Stimulated activated CD4-positive, alpha-beta T cell treated with anti-CD3 and anti-CD28 coated beads, Interleukin-15, amount 100 ng/mL, for 48 hours (primary cell): Measurements from ENCODE around the gene CDKN2AIP.

Source experiments
- DNase-seq, 2 donors: peaks; one replicate each; pipeline ENCODE4 v3.0.0-alpha.2; 2020; ENCODE audit warnings: low read depth in 2 of 2

CDKN2AIP gene, protein sequence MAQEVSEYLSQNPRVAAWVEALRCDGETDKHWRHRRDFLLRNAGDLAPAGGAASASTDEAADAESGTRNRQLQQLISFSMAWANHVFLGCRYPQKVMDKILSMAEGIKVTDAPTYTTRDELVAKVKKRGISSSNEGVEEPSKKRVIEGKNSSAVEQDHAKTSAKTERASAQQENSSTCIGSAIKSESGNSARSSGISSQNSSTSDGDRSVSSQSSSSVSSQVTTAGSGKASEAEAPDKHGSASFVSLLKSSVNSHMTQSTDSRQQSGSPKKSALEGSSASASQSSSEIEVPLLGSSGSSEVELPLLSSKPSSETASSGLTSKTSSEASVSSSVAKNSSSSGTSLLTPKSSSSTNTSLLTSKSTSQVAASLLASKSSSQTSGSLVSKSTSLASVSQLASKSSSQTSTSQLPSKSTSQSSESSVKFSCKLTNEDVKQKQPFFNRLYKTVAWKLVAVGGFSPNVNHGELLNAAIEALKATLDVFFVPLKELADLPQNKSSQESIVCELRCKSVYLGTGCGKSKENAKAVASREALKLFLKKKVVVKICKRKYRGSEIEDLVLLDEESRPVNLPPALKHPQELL

DNA sequence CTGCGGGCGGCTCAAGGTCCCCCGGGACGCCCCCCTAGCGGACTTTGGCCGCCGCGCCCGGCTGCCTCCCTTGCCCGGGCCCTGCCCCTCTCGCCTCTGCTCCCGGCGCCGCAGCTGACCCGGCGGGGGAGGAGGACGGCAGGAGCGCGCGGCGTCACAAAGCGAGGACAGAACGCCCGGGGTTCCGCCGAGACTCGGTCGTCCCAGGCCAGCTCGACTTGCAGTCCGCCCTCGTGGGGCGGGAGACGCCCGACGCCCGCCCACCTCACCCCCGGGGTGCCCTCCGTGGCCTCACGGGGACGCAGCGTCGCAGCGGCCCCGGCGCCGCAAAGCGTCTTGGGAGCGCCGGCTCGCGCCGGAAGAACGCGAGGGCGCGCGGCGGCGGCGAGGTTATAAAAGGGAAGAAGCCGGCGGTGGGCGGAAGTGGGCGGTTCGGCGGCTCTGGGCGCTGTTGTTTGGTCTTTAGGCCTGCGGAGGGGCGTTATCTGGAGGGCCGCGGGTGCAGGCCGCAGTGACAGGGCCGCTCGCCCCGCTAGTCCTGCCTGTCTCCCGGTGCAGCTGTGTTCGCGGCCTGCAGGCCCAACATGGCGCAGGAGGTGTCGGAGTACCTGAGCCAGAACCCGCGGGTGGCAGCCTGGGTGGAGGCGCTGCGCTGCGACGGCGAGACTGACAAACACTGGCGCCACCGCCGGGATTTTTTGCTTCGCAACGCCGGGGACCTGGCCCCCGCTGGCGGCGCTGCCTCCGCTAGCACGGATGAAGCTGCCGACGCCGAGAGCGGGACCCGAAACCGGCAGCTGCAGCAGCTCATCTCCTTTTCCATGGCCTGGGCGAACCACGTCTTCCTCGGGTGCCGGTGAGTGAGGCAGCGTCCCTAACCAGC lies at the start of gene CDKN2AIP:
Gene CDKN2AIP (plus strand): TSS at position 423 of the 883 bp plus-strand sequence. CDS start 162 bp downstream, at position 585.
- DNase-seq, result peak; percentile 86 to 88

DNA sequence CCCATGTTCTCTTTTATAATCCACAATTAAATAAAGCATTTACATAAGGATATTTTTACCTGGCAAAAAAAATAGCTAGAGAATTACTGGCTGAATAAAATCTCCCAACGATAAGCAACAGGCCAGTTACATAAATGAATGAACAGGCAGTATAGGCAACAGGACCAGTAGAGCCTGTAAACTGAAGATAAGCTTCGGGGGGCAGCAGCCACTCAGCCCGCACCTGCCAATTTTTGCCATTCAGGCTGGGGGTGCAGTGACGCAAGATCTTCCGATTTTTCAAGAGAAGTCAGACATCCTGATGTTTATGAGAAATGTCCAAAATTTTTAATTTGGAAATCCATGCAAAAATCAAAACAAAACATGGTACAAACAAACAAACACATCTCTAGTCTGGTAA lies 49.0 kb upstream of the CDKN2AIP start:
- no peak for DNase-seq

DNA sequence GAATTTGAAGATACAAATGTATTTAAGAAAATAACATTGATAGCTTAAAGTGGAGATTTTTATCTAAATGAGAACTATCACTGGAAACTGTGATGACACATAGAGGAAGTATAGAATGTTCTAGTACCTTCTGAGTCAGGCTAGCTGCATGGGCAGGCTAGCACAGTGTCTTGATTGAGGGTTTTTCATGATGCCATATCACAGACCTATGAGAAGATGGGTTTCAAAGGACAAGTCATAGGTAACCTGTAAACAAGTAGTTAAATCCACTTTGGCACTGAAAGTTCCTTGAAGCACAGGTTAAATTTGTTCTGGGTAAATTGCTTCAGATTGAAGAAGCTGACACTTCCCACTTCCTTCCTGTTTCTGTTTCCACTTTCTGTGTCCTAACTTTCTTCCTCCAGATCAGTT lies 48.2 kb upstream of the CDKN2AIP start:
- no peak for DNase-seq

DNA sequence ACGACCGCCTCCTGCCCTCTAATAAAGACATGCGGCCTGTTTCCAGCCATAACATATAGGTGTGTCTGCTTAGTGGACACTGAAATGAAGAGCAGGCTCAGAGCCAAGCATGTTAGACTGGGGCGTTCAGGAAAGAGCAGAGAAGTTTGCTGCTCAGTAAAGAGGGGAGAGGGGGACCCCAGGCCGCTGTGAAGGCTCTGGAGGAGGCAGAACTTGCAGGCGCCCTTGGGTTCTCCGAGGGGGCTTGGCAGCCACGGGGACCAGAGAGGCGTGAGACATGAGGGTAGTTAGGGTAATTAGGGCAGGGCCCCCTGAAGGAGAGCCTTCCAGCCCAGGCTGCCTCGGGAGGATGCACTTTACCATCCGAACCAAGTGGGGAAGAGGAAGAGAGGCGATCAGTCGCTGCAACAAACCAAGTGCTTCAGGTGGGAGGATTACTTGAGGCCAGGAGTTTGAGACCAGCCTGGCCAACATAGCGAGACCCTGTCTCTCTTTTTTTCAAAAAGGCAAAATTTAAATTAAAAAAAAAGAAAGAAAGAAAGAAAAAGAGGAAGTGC lies 46.6 kb upstream of the CDKN2AIP start:
- DNase-seq, result no peak

DNA sequence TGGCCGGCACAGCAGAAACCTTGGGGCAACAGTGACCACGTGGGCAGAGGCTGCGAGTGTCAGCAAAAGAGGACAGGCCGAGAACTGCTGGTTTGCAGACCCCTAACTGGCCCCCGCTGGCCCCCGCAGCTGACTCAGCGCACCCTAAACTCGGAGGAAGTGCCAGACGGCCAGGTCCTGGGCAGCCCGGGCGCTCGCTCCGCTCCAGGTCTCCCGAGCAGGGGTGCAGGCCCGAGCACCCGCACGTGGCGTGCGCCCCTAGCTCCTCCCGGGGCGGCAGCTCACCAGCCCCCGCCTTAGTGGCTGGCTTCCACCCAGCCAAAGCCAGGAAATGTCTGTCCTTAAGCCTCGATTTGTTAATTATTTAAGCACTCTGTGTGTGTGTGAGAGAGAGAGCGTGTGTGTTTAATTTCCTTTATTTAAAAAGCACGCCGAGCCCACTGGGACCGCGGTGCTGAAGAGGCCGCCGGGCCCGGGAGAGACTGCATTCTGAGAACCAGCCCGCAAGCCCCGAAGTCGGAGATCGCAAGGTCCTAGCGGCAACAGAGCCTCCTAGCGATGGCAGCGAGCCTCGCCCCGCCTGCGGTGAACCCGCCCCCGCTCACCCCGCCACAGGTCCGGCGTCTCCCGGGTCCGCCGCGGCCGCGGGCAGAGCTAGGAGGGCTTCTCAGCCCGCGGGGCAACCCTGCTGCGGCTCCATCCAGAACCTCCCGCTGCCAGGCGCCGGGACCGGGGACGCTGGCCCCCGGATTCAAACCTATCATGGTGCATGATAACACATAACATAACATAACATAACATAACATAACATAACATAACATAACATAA lies 45.9 kb upstream of the CDKN2AIP start:
- DNase-seq, result peak; percentile 40 to 56

DNA sequence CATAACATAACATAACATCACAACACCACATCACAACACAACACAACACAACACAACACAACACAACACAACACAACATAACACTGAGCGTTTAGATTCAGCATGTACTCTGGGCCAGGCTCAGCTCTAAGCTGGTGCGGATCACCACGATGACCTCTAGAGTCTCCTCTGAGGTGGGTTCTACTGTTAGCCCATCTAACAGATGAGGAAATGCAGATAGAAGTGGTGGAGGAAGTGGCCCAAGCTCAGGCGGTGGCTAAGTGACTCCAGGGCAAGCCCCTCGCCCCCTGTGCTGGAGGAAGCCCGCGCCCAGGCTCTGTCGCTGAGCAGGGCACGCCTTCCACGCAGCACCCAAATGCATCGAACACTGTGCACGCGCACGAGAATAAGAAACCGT lies 45.3 kb upstream of the CDKN2AIP start:
- DNase-seq, result no peak

DNA sequence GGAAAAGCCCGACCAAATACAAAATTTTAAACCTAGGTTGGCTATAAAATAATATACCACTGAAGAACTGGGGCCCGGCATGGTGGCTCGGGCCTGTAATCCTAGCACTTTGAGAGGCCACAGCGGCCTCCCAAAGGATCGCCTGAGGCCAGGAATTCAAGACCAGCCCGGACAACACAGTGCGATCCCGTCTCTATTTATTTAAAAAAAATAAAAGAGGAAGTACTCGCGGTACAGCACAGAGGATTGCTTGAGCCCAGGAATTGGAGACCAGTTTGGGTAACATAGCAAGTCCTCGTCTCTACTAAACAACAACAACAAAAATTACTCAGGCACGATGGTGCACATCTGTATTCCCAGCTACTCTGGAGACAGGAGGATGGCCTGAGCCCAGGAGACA lies 44.8 kb upstream of the CDKN2AIP start:
- DNase-seq, result no peak

DNA sequence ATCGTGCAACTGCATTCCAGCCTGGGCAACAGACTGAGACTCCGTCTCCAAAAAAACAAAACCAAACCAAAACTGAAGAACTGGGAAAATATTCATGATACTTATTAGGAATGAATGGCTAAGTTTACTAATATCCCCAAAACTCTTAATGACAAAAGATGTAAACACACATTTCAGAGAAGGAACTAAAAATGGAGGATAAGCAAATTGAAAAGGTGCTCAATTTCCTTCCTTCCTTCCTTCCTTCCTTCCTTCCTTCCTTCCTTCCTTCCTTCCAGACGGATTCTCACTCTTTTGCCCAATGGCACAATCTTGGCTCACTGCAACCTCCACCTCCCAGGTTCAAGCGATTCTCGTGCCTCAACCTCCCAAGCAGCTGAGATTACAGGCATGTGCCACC lies 44.4 kb upstream of the CDKN2AIP start:
- DNase-seq, result no peak

DNA sequence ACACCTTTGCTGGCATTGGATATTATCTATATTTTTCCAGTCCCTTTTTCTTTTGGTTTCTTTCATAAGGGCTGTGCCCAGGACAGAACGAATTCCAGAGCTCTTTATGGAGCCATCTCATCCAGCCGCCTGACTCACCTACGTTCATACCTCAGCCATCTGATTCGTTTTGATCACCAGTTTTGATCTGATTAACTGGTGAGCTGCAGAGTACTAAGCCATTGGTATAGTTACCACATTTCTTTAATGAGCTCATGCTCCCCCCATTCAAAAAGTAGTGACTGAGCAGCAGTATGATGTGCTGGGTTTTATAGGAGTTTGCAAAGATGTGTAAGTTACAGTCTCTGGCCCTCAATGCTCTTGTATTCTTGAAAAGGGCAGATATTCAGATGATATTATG lies 43.0 kb upstream of the CDKN2AIP start:
- no peak for DNase-seq

DNA sequence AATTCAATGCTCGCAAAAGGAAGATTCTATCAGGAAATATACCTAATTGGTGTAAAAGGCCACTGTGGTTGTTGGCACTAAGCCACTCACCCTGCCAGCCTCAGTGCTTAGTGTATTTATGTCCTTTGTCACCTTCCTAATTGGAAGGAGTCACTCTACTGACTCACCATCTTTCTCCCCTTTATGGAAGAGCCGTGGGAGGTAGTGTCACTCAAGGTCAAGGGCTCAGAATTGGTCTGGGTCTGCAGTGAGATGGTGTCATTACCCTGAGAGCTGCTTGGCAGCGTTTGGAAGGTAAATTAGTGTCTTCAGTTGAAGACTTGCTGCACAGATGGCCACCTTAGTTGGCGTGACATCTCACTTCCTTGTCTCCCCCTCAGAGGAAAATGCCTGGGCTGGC lies 41.7 kb upstream of the CDKN2AIP start:
- DNase-seq, result no peak

DNA sequence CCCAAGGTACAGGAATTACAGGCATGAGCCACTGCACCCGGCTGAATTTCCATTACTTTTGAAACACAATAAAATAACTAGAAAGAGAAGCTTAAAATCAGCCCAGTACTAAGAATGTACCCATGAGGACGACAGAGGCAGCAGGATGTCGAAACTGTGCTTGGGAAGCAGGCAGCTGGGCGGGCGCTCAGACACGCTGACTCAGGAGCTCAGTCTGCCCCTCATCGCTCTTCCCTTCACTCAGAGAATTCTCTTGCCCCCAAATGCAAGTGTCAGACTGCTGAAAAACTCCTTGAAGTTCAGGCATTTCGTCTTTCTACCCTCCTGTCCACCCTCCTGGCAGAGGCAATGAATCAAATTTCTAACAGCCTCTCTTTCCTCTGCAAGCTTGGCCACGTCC lies 41.0 kb upstream of the CDKN2AIP start:
- DNase-seq, result no peak

DNA sequence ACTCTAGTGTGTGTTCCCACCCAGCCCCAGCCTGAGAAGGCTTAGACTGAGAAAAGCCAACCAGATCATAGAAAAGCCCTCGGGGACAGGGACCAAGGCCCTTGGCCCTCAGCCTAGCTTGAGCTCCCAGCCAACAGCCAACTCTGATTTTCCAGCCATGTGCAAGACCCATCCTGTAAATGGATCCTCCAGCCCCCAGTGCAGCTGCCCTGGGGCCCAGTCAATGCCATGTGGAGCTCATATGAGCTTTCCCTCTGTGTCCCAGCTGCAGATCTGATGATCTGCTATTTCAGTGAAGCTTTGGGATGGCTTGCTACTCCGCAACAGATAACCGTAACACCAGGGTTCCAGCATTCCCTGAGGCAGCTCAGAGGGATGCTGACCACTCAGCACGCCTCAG lies 40.5 kb upstream of the CDKN2AIP start:
- DNase-seq, result no peak

DNA sequence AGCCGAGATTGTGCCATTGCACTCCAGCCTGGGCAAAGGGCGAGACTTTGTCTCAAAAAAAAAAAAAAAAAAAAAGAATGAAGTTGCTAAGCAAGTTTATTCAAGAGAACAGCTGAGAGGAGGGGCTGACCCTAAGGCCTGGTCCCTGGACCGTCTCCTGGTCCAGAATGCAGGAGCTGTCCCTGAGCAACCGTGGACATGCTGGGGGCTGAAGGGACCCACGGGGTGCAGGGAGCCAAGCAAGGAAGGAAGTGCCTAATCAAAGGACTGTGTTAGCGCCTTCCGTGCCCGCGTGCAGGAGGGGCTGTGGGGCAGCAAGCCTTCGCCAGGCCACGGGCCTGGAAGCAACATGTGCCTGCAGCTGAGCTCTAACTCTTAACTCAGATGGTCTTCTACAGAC lies 39.1 kb upstream of the CDKN2AIP start:
- DNase-seq, result no peak

DNA sequence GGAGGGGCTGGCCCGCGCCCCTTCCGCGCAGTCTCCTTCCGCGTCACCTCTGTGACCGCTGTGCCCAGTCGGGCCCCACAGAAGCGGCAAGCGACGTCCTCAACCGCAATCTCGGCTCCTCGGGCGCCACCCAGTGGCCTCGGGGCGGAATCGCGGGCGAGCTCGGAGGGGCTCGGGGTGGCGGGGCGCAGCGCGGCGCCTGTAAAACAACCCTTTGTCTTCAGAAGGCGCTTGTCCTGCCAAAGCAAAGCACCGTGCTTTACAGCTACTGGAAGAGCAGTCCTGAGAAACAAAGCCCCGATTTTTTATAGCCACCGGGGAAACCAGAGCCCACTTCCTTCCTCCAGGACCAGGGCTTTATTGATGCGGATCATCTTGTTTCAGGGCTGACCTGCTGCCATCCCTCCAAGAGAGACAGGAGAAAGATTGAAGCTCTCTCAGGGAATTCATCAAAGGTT lies 37.3 kb upstream of the CDKN2AIP start:
- peak; percentile 78 to 88 for DNase-seq

DNA sequence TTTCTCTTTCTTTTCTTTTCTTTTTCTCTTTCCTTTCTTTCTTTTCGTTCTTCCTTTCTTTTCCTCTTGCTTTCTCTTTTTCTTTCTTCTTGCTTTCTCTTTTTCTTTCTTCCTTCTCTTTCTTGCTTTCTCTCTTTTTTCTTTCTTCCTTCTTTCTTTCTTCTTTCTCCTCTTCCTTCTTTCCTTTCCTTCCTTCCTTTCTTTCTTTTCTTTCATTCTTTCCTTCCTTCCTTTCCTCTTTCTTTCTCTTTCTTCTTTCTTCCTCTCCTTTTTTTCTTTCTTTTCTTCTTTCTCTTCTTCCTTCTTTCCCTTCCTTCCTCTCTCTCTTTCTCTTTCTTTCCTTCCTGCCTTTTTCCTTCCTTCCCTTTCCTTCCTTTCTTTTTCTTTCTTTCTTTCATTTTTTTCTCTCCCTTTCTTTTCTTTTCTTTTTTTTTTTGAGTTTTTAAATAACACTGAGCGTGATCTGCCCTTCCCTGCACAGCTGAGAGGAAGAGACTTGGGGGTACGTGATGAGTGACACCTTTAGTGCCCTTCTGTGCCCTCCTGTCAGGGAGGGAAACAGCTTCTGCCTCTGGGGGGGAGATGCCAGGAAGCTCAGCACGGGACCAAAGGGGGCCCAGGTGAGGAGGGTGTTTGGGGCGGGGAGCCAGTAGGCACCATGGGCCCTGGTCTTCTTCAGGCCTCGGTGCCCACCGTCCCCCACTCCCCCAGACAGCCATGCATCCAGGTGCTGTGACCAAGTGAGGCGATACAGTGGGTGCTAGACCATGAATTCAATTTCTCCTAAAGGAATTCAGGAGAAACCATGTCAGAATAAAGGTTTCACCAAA lies 36.6 kb upstream of the CDKN2AIP start:
- no peak for DNase-seq

DNA sequence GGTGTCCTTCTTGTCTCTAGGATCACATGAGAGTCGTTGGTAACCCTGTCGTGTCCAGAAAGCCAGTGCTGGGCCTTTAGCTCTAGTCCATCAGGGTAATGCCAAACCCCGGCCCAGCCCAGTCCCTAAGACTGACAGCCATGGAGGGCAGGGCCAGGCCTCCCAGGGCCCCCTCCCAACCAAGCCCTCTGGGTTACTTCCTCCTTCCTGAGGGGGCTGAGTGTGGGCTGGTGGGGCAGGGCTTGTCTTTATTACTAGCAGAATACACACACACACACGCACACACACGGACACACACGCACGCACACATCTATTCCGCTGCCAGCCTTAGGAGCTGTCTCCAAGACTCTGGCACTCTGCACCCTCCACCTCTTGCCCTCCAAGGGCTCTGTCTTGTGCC lies 35.6 kb upstream of the CDKN2AIP start:
- no peak for DNase-seq

DNA sequence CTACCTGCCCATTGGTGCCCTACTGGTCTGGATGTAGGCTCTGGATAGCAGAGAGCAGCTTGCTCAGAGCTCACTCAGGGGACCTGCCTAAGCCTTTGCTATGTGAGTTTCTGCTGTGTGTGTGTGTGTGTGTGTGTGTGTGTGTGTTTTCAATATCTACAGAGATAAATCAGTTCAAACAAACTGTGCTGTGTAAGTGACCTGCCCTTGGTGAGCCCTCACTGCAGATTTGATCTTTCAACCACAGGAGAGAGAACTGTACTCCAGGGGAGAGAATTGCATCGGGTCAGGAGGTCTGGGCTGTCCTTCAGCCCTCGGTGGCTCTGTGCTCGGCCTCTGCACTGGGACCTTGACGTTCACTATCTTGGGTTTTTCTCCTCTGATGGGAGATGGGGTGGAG lies 35.0 kb upstream of the CDKN2AIP start:
- DNase-seq, result no peak

DNA sequence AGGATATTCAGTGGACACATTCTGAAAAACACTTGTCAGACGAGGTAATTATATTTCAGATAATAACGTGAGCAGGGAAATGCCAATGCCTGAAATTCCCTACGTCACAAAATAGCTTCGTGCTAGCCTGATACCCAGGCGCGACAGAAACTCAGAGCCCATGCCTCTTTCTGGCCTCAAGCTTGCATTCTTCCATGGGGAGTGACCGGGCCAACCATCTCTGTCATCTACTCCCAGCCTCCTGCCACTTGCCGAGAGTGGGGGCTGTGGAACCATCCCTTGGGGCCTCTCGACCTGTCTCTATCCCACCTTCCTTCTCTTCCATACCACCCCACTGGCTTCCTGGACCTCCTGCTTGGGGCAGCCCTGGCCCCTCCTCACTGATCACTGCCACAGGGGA lies 34.5 kb upstream of the CDKN2AIP start:
- no peak for DNase-seq

DNA sequence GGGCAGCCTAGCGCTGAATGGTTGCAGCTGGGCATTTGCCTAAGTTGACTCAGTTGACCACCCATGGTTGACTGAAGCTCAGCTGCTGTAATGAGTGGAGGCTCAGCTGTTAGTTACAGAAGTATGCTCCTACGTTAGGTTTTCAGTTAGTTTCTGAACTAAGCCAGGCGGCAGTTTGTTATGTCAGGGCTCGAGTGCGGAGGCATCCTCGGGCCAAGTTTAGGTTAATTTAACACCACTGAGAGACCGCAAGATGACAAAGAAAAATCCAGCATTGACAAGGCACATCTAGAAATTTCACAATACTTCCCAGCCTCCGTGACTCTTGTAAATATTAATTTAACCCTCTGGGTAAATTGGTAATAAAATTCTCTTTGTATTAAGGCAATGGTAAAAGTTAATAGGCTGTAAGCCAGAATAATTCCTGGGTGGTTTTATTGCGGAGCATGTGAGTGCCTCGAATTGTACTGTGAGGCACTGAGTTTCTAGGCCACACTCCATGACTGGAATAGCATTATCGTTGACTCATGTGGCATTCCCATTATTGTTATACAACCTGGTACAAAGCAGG lies 33.1 kb upstream of the CDKN2AIP start:
- no peak for DNase-seq

DNA sequence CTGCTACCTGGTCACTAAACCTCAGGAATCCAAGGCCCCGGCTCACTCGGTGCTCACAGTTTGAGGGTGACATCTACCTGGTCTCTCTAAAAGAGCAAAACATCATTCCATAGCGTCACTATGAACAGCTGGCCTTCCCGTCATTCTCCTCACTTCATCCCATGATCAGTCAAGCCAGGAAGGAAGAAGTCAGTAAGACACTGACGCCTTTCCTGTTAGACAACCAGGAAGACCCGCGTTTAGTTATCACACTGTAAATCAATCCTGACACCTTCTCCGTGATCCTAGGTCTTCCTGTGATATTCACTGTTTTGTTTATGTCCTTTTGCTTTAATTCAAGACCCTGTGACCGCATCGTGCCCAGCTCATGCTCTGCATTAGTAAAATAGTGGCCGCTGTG lies 31.6 kb upstream of the CDKN2AIP start:
- no peak for DNase-seq
